IPS-NIHi7 (cell line): ENCODE results near the gene FRMPD2.
"Not testable (repeated sequence)": the region's sequence is repeated elsewhere in the genome, so short reads cannot be mapped to it uniquely, and the experiment has no call there.

Source experiments
- DNase-seq: peaks from one replicate; pipeline ENCODE4 v3.0.0; 2012; ENCODE audit warnings: mixed read lengths; ENCODE audit errors: extremely low spot score

Gene FRMPD2

GRCh38 chr10:48251525-48252353 lies 22.8 kb downstream of the FRMPD2 start:
- no peak for DNase-seq

DNA sequence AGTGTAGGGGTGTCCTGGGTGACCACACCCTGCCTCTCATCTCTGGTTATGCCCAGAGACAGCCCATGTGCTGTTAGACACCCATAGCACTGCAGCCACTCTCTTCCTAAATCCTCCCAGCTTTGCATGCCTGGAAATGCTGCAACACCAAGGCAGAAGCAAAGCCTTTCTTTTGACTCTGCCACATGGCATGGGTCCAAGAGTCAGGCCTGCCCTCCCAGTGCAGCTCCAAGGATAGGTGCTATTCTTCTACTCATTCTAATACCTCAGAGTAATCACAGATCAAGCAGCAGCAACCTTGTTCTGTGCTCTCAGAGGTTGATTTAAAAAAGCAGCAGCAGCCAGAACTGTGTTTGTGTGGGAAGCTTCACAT lies 23.4 kb downstream of the FRMPD2 start:
- no peak for DNase-seq

GRCh38 chr10:48249763-48250351 lies 24.6 kb downstream of the FRMPD2 start:
- DNase-seq = no peak

- DNase-seq = no peak
Observed at GRCh38 chr10:48249004-48249762, 25.3 kb downstream of the FRMPD2 start.

DNA sequence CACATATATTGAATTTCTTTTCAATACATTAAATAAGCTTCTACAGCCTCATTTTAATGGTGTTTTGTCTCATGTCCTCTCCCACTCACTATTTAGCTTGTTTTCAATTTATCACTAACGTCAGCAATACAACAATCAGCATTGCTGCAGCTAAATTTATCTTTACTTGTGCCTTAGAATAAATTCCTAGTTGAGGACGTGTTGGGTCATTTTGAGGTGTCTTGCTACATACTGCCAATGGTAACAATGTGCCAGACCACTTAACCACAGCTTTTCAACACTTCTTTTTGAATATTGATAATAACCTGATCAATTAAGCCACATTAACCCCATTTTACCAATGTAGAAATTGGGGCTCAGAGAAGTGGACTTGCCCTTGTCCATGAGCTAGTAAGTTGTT lies 26.0 kb downstream of the FRMPD2 start:
- no peak for DNase-seq

GRCh38 chr10:48247680-48248079 lies 26.8 kb downstream of the FRMPD2 start:
- DNase-seq = no peak

DNA sequence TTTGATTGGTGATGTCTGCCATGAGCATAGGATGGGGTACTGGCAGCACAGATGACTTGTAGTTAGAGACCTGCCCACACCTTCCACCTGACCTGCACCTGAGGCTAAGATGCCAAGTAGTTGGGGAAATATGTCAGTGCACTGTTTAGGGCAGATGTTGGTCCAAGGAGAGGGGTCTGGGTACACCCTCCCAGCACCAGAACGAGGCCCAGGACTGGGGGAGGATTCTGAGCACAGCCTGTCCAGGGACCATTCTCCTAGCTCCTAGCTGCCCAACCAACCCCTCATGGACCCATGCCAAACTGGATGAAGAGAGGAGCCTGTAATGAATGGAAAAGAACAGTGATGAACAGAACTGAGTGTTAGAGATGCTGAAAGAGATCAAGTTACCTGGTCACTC lies 28.0 kb downstream of the FRMPD2 start:
- no peak for DNase-seq

GRCh38 chr10:48245977-48246376 lies 28.5 kb downstream of the FRMPD2 start:
- no peak for DNase-seq

GRCh38 chr10:48243921-48244320 lies 30.6 kb downstream of the FRMPD2 start:
- DNase-seq = not testable (repeated sequence)

- DNase-seq = no peak
Observed at GRCh38 chr10:48243487-48243886, 31.0 kb downstream of the FRMPD2 start.

GRCh38 chr10:48242171-48242904 lies 32.2 kb downstream of the FRMPD2 start:
- DNase-seq = no peak

- no peak for DNase-seq
Observed at GRCh38 chr10:48241332-48241731, 33.2 kb downstream of the FRMPD2 start.

DNA sequence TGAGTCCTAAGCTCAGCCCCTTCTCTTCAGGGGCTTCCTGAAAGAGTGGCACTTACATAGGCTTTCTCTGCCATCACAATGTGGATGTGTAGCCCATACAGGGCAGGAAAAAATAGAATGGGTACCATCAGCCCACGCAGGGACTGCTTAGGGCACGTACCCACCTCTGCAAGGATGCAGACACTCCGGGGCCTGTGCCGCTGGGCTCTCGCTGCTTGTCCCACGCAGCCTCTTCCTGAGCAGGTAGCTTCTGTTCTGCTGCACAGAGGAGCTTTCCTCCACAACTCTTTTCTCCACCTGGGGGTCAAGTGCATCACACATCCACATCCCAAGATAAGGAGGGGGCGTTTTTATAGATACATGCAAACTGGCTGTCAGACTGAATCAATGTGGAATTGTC lies 34.3 kb downstream of the FRMPD2 start:
- no peak for DNase-seq

GRCh38 chr10:48239618-48240017 lies 34.9 kb downstream of the FRMPD2 start:
- DNase-seq = no peak

DNA sequence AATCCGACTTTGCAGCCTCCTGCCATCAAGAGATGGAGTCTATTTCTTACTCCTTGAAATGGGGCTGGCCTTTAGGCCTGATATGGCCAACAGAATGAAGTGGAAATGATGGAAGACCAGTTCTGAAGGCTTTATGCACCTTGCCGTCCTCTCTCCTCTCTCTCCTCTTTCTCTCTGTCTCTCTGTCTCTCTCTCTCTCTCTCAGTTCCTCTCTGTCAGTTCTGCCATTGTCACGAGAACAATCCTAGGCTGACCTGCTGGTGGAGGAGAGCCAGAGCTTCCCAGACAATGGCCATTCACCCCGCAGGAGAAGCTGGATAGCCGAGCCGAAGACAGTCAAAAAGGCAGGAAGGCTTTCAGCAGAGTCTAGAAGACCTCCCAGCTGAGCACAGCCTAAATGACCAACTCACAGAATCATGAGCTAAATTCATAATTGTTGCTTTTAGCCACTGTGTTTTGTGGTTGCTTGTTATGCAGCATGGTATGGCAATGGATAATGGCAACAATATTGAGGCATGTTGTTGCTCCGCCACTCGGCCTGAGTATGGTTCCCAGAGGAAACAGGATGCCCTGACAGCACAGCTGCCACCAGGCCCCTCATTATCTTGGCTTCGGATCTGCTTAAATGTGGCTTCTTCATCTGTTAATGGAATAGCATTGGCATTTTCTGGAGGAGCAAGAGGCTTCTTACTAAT lies 35.5 kb downstream of the FRMPD2 start:
- no peak for DNase-seq

- DNase-seq = no peak
Observed at GRCh38 chr10:48237259-48238250, 36.9 kb downstream of the FRMPD2 start.

DNA sequence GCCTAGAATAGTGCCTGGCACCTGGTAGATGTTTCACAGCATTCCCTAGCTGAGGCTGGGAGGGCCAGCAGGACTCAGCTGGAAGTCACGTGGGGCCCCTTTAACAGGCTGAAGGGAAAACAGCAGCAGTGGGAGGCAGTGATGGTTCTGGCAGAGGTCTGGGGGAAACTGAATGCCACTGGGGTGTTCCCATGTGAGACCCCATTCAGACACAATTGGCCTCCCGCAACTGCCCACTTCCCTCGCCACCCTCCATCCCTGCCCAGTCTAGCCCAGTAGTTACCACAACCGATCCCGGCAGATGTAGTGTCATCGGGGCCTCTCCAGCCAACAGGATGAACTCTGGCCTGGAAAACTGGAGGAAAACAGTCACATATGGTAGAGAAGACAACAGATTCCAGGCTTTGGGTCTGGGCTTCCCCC lies 38.3 kb downstream of the FRMPD2 start:
- DNase-seq = no peak

DNA sequence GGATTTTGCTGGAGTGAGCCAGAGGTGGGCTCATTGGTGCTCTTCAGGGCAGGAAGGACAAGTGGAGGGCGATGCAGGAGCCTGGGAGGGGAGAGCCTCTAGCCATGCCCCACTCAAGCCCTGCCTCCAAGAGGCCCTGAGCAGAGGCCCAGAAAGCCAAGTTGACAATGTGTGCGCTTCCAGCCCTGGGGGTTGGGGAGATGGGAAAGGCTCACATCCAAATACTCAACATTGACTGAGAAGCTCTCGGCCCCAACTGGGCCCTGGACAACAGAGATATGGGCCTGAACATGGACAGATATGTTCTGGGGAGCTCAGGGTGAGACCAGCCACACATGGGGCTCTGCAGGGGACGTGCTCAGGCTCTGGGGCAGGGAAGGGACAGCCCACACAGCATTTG lies 39.0 kb downstream of the FRMPD2 start:
- DNase-seq = no peak

DNA sequence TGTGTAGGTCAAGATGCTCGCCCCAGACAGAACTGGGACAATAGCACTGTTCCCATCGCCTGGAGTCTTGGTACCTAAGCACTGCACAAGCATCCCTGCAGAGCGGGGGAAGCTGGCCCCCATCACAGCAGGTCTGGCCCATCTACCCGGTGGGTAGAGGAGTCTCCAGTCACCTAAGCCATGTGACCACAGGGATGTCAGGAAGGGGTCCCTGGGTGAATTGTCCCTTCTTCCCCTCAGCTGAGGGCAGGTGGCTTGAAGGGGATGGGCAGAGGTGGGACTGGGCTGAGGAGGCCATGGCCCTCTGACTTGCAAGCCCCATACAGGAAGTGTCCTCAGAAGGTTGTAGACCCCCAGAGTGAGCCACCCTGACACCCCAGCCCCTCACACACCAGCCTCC lies 39.7 kb downstream of the FRMPD2 start:
- DNase-seq = no peak

DNA sequence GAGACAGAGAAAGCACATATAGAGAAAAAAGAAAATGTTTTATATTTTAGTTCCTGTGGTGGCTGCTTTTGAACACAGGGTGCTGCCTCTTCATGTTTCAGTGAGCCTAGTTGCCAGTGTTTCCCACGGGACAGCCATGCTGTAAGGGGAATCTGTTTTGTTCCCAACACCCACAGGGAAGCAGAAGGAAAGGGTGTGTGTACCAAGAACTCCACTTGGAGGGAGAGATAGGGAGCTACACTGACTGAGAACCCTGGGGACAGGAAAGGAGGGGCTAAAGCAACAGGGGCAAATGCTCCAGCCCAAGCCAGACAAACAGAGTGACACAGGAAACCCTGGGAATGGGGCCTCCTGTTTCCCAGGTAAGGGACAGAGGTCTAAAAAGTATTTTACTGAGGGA lies 40.2 kb downstream of the FRMPD2 start:
- DNase-seq = no peak
